GF-D8 (cell line): ENCODE data around the gene GALNT6.
"Not testable (repeated sequence)": the region's sequence is repeated elsewhere in the genome, so short reads cannot be mapped to it uniquely, and the experiment has no call there.

Experiments
- DNase-seq: peaks from one replicate; lab custom pipeline; 2025; lab: John Stamatoyannopoulos, UW

Gene GALNT6

DNA sequence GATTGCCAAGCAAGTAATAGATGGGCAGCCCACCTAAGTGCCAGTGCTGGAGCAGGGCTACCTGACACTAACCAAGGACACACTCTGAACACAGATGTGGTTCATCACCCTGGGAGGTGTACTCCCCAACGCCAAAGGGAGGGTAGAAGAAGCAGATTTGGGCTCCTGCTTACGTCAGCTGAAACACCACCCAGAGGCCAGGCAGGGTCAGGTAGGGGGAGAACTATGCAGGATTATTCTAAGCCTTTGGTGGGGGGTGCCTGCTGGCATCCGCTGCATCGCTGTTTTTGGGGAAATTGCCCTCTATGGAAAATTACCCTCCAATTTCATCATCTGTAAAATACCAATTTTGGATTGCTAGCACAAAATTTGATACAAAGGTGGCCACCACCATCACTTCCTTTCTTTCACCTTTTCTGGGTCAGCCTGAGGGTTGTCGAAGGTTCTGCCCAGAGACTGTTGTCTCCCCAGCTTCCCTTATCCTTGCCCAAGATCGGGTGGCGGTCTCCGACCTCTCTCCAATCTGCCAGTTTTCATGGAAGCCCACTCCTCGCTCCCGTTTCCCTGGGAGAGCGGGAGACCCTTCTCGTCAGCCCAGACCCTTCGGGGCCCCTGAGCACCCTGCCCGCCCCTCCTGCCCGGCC lies 67.8 kb downstream of the GALNT6 start:
- DNase-seq, result no peak

DNA sequence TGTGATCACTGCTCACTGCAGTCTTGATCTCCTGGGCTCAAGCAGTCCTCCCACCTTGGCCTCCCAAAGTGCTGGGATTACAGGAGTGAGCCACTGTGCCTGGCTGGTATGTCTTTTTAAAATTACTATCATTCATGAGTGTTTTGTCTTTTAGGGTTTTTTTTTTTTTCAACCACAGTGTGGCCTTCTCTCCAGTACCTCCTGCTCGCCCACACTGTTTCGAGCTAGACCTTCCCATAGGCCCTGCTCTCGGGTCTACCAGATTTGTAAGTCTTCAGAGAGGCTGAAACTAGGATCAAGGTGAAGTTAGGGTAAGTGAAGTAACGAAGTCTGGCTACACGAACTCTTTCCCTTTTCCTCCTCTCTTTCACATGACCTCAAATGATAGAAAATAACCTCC lies 68.8 kb downstream of the GALNT6 start:
- DNase-seq, result no peak

- no peak for DNase-seq
Observed at GRCh38 chr12:51321882-51322281, 69.3 kb downstream of the GALNT6 start.

DNA sequence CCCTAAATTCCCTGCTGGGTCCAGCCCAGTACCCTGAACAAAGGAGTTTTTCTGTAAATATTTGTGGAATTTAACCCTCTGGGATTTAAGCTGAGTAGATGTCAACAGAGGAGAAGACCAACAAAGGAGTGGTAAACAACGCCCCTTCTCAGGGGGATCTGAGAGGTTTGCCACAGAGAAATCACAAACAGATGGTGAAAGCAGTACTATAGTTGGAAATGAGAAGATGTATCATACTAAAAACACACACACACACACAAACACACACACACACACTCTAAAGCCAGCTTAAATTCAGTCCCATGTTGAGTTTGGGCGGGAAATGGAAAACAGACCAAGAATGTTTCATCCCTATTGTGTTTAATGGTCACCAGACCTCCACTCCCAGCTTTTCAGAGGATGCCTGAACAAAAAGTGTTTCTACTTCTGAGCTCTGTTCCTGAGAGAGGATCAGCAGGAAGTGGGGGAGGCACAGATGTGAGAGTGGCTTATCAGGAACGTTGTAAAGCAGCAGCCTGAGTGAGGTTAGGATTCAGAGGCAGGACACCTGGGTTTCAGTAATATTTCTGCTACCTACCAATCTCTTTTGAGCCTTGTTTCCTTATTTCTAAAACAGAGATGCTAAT lies 70.4 kb downstream of the GALNT6 start:
- DNase-seq, result peak; percentile 59

- no peak for DNase-seq
Observed at GRCh38 chr12:51320311-51320694, 70.9 kb downstream of the GALNT6 start.

DNA sequence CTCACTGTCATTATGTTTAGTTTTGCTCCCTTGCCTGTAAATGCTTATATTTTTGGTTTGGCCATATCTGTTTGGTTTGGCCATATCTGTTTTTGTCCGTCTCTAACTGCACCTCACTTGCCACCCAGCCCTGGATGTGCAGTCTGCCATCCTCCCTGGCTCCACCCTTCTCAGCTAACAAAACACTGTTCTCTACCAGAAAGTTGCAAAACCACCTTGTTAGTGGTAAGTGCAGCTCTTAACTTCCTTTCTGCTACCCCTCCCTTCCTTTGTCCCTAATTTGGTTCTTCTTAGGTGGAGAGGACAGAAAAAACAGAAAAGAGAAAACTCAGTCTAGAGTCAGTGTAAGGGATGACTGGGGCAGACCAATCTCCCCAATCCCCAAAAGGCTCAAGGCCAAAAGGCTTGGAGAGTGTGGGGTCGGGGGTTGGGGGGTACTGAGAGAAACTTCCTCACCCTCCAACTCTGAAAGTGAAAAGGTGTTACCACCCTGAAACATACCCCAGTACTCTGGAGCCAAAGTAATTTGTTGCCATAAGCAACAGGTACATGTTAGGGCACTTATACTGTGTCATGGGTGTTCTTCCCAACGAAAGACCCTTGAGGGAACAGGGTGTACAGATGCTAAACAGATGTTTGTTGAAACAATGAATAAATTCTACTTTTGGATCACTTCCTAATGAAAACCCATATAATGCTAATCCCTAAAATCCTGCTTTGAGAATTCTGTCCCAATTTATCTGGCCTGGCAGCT lies 72.2 kb downstream of the GALNT6 start:
- DNase-seq, result peak; percentile 91

GRCh38 chr12:51318057-51318806 lies 73.0 kb downstream of the GALNT6 start:
- DNase-seq, result not testable (repeated sequence)

DNA sequence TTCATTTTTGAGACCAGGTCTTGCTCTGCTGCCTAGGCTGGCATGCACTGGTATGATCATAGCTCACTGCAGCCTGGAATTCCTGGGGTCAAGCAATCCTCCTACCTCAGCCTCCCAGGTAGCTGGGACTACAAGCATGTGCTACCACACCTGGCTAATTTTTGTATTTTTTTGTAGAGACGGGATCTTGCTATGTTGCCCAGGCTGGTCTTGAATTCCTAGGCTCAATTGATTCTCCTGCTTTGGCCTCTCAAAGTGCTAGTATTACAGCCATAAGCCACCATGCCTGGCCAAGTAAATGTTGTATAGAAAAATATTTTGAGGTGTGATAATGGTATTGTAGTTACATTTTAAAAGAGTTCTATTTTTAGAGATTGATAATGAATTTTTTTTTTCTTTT lies 79.8 kb downstream of the GALNT6 start:
- no peak for DNase-seq

GRCh38 chr12:51307655-51308593 lies 83.3 kb downstream of the GALNT6 start:
- DNase-seq, result no peak

- no peak for DNase-seq
Observed at GRCh38 chr12:51306507-51306906, 84.7 kb downstream of the GALNT6 start.
